Effector CD4-positive, alpha-beta T cell (primary cell): ENCODE data around the gene ENTPD8.
"Not testable (repeated sequence)": the region's sequence is repeated elsewhere in the genome, so short reads cannot be mapped to it uniquely, and the experiment has no call there.

Source experiments
- DNase-seq: peaks from one replicate; pipeline ENCODE4 v3.0.0-alpha.2; 2020

The ENTPD8 gene

DNA sequence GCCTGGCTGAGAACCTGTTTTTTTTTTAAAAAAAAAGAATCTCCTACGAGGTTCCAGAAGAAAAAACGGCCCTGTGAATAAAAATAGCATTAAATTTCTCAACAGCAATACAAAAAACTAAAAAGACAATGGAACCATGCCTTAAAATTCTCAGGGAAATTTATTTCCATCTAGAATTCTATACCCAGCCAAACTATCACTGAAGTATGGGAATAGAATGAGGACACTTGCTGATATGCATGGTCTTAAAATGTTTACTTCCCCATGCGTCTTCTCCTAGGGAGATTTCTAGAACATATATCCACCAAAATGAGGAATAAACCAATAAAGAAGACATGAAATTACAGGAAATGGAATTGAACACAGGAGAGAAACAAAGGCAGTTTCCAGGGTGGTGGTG lies 34.5 kb upstream of the ENTPD8 start:
- DNase-seq = no peak

DNA sequence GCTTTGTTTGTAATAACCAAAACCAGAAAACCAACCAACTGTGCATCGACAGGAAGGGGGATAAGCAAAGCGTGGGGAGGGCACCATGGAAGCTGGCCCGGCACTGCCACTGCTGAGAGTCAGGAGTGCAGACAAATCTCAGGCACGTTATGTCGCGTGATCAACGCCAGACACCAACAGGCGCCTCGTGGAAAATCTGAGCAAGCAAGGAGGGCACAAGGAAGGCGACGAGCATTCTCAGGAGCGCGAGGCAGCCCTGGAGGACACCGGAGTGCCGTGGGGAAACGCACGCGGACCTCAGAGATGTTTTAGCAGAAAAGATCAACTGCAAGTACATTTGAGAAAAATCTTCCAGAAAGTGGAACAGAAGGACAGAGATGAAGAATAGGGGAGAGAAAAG lies 33.1 kb upstream of the ENTPD8 start:
- DNase-seq = no peak

DNA sequence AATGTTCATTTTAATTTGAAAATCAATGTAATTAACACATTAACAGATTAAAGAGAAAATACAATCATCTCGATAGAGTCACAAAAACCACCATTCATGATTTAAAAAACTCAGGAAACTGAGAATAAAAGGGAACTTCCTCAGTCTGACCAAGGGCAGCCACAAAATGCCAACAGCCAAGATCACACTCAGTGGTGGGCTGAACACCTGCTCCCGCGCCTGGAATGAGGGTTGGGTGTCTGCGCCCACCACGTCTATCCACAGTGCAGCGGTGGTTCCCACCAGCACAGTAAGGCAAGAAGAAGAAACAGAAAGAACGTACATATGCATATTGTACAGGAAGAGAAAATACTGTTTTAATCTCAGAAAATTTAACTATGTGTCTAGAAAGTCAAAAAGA lies 29.6 kb upstream of the ENTPD8 start:
- no peak for DNase-seq

DNA sequence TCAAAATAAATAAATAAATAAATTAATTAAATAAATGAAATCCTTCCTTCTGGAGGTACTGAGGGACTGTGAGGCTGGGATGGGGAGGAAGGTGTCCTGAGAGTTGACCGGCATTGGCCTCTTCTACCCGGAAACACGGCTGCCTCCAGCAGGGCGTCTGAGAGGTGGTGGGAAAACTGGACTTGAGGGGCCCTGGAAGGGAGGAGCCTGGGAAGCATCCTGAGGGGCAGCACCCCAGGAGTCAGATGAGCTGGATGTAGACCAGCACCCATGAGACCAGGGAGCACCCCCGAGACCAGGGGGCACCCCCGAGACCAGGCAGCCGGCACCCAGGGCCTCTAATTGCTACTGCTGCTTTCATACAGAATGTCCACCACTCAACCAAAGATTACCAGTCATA lies 26.7 kb upstream of the ENTPD8 start:
- no peak for DNase-seq

DNA sequence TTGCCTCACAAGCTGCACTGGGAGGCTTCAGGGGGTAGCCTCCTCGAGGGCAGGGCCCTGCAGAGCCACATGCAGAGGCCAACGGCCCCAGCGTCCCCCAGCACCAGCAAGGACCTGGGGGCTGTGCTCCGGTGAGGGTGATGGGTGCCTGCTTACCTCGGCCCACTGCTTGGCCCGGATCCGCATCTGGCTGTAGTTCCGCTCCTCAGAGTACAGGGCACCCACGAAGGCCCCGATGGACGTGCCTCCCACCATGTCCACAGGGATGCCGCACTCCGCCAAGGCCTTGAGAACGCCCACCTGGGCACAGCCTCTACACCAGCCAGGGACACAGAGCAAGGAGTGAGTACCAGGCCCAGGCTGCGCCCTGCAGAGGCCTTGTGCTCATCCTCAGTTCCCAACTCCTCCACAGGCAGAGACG lies 26.0 kb upstream of the ENTPD8 start:
- no peak for DNase-seq

DNA sequence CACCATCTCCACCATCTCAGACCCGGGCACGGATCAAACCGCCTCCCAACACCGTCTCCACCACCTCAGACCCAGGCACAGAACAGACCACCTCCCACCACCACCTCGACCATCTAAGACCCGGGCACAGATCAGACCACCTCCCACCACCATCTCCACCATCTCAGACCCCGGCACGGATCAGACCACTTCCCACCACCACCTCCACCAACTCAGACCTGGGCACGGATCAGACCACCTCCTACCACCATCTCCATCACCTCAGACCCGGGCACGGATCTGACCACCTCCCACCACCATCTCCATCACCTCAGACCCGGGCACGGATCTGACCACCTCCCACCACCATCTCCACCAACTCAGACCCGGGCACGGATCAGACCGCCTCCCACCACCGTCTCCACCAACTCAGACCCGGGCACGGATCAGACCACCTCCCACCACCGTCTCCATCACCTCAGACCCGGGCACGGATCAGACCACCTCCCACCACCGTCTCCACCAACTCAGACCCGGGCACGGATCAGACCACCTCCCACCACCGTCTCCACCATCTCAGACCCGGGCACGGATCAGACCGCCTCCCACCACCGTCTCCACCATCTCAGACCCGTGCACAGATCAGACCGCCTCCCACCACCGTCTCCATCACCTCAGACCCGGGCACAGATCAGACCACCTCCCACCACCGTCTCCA lies 25.4 kb upstream of the ENTPD8 start:
- not testable (repeated sequence) for DNase-seq

- DNase-seq = no peak
These were observed 24.7 kb upstream of the ENTPD8 start for GRCh38 chr9:137465720-137466388.

GRCh38 chr9:137465000-137465719 lies 24.0 kb upstream of the ENTPD8 start:
- DNase-seq = no peak

DNA sequence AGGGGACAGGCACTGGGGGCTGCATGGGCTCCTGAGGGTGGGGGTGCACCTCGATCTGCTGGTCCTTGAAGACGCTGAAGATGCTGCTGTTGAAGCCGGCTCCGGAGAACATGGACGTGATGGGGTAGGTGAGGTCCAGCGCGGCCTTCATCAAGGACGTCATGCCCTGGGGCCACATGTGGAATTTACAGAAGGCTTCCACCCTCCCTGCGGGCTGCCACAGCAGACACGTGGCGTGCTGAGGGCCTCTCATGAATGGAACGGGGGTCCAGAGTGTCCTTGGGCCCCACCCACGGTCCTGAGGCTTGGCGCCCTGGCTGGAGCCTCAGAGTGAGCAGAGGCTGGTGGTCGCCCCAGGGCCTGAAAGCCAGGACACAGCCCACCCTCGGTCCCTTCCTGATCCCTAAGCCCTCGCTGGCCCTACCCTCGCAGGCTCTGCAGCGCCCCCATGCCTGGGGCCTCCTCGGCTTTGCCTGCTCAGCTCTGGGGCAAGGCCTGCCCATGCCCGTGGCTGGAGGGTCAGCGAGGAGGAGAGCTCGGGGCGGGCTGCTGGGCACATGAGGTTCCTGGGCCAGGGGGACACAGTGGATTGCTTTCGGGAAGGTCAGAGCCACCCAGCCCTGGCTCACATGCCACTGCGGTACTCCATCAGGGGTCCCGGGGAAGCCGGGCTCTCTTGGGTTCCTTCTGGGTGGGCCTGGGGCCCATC lies 23.3 kb upstream of the ENTPD8 start:
- DNase-seq = no peak

- no peak for DNase-seq
These were observed 22.8 kb upstream of the ENTPD8 start for GRCh38 chr9:137463931-137464290.

DNA sequence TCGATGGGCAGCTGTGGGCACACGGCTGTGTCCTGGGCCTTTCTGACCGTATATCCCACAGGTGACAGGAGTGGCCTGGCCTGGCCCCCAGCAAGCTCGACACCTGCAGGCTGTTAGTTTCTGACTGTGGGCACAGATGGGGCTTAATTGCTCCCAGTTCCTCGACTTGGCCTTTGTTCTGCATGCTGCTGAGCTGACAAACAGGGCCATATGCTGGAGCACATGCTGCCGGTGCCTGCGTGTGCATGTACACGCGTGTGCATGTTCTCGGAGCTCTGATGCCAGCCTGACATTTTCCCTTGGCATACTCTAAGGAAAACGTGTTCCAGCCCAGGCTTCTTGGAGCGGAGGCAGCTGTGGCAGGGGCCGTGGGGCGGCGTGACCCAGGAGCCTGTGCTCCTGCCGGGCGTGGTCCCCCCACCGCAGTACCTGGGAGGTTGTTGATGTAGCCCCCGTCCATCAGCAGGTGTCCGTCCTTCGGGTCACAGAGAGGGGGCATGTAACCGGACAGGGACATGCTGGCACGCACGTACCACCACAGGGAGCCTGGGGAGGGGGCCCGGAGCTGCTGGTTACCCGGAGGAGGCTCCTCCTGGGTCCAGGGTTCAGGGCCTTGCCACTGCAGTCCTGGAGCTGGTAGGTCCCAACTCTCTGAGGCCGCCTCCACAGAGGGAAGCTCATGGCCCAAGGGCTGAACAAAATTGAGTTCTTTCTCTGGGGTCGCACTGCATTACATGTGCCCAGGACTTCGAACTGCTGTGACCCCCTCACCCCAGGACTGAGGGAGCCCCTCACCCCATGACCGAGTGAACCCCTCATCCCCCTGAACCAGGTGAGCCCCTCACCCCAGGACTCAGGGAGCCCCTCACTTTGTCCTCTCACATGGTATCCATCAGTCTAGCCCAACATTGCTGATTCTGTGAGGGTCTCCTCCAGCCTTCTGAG lies 22.1 kb upstream of the ENTPD8 start:
- no peak for DNase-seq

DNA sequence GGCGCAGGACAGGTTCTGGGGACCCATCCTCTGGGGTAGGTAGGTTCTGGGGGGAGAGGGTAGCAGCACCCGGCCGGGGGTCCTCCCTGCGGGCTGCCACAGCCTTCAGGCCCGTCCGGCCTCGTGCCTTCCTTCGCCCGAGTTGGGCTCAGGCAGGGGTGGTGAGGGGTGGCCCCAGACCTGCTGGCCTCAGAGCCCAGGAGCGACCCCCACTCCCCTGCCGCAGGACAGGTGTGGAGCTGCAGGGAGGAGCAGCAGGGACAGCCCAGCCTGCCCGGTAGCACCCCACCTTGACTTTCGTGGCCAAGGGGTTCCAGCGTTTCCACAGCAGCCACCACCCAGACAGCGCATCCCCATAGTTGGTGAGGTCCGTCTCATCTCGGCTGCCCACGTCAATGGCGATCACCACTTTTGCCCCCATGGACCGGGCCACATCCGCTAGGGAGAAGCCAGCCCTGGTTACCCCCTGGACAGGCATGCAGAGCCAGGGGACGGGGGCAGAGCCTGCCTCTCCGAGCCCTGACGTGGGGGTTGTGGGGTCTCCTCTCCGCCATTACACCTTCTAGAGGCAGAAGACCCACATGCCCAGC lies 21.3 kb upstream of the ENTPD8 start:
- no peak for DNase-seq

DNA sequence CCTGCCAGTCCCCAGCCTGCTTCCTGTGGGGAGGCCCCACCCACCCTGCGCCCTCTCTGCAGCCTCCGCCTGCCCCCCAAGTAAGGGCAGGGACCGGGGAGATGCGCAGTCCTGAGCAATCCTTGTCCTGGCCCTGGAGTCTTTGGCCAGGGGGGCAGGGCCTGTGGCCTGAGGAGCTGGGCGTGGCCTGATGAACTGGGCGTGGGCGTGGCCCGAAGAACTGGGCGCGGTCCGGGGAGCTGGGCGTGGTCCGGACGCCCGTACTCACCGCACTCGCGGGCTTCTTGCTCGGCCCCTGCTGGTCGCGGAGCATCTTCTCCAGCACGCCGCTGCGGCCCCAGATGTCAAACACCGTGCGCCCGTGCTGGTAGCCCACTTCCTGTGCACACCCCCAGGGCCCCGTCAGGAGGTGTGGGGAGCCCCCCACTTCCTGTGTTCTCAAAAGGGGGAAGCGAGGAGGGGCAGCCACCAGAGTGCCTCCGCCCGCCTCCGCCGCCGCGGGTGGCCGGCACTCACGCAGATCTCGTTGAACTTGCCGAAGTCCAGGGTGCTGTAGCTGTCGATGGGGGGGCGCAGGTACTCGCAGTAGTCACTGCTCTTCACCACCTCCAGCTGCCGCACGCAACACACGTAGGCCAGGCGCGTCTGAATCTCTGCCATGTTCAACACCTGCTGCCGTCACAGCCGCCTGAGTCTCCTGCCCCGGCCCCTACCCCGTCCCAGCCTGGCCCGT lies 20.7 kb upstream of the ENTPD8 start:
- DNase-seq = peak; percentile 69

DNA sequence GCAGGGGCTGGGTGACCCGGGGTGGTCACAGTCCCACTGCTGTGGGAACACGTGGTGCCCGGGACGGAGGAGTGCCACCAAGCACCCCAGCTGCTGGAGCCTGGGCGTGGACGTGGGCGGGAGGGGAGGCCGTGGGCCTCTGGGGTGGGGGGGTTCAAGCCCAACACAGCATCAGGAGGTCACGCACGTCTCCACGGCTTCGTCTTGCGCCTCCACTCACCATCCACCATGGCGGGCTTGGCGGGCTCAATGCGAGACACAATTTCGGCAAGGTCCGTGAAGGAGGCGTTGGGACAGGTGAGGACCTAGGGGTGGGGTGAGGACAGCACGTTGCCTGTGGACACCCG lies 20.1 kb upstream of the ENTPD8 start:
- no peak for DNase-seq

DNA sequence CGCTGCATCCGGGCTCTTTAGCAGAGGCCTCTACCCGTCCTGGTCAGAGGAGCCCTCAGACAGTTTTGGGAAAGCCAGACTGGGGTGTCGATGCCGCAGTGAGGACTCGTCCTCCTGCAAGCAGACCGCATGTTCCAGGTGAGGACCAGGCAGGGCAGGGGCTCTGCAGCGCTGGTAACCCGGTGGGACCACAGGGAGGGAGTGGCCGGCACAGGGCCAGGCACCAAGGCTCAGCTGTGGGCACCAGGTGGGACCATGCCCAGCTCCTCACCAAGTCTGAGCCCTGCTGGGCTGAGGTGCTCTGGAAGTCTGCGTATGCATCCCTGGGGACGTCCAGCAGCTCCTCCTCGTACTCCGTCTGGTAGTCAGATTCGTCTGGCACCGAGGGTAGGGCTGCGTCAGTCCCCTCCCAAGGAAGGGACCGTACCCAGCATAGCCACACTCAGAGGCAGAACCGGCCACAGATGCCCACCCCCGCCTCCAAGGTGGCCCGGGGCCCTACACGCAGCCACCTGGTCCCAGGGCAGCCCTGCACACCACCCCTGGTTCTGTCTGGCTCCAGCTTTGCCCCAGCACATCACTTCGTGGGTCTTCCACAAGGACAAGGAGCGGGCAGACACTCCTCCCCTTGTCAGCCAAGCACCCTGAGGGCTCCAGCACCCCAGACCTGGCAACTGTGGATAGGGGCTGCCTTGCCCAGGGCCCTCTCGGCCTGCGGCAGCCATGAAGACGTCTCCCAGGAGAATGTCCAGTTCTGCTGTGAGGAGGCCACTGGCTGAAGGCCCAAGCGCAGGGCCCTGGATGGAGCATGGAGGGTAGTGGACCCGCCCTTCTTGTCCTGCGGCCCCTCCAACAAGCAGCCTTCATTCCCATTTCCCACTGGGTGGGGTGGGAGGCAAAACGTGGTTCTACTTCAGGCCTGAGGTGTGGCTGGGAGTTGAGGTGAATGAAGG lies 19.5 kb upstream of the ENTPD8 start:
- no peak for DNase-seq

GRCh38 chr9:137459601-137460362 lies 18.6 kb upstream of the ENTPD8 start:
- no peak for DNase-seq

GRCh38 chr9:137459152-137459600 lies 18.0 kb upstream of the ENTPD8 start, which contains the start of gene NSMF:
Gene NSMF (minus strand): TSS chr9:137459334. CDS start chr9:137459102, 232 bp downstream.
- DNase-seq = peak; percentile 93

DNA sequence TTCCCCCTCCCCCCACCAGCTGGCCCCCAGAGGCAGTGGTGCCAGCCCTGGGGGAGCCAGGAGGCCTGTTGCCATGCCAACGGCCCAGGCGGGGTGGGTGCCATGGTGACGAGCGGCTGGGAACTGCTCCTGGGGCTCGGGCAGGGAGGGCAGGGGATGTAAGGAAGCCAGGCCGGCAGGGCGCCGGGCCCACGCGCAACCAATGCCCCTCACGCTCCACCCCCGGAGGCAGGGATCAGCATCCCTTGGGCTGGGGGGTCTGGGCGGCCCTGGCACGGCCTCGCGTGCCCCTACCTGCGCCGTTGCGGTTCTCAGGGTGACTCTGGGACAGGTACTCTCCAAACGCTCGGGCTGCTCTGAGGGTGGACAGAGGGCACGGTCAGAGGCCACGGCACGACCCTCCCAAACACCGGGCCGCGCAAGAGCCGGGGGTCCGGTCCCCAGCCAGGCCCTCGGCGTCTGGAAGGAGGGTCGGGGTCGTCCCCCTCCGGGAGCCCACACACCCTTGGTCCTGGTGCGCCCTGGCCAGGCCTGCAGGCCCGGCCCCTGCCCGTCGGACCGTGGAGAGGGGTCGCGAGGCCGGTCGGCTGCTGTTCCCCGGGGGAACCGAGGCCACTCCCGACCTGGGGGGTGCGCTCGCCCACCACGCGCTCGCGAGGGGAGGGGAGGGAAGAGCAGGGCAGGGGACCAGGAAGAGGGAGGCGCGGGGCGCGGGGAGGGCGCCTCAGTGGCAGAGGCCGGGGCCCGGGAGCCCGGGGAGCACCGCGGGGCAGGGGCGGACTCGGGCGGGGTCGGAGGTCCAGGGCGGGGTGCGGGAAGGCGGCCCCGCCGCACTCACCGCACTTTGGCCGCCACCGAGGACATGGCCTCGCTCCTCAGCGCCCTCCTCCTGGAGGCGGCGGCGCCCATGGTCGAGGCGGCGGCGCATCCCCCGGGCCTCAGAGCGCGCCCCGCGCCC lies 17.3 kb upstream of the ENTPD8 start:
- DNase-seq = no peak
